ENCODE measurements around the gene HMX1.

The HMX1 gene

GRCh38 chr4:8854931-8855330 is 16.7 kb downstream of the HMX1 start:
- no peak for DNase-seq

- DNase-seq, result no peak
Measured at GRCh38 chr4:8854016-8854415, 17.6 kb downstream of the HMX1 start.

DNA sequence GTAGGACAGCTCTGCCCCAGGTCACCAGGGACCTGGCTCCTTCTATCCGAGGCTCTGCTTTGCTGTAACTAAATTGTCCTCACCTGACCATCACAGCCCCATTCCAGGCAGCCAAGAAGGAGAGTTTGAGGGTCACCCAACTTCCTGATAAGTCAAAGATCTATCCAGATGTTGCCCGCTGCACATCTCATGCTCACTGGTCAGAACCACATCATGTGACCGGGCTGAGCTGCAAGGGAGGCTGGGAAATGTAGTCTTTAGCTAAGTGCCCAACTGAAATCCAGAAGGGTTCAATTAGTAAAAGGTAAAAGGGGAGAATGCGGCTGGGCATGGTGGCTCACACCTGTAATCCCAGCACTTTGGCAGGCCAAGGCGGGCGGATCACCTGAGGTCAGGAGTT is 18.4 kb downstream of the HMX1 start:
- no peak for DNase-seq

DNA sequence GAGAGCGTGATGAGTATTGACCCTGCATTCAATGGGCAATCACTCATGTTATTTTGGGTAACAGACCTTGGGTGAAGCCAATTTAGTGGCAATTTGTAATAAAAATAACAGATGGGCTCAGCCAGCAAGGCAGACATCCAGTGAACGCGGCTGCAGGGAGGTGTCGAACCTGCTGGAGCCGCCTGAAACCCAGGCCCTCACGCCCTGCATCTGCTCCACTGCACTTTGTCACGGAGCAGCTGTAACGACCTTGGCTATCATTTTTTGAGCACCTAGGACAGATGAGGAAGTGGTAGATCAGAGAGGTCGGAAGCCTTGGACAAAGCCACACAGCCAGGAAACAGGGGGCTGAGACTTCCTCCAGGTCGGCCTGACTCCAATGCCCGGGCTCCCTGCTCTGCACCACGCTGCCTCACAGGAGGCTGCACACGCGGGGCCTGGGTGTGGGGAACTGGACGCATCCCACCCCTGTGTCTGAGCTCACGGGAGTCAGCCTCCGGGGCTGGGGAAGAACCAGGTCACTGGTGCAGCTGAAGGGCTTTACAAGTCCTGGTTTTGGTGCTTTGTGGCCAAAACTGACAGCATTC is 19.4 kb downstream of the HMX1 start:
- DNase-seq, result no peak

DNA sequence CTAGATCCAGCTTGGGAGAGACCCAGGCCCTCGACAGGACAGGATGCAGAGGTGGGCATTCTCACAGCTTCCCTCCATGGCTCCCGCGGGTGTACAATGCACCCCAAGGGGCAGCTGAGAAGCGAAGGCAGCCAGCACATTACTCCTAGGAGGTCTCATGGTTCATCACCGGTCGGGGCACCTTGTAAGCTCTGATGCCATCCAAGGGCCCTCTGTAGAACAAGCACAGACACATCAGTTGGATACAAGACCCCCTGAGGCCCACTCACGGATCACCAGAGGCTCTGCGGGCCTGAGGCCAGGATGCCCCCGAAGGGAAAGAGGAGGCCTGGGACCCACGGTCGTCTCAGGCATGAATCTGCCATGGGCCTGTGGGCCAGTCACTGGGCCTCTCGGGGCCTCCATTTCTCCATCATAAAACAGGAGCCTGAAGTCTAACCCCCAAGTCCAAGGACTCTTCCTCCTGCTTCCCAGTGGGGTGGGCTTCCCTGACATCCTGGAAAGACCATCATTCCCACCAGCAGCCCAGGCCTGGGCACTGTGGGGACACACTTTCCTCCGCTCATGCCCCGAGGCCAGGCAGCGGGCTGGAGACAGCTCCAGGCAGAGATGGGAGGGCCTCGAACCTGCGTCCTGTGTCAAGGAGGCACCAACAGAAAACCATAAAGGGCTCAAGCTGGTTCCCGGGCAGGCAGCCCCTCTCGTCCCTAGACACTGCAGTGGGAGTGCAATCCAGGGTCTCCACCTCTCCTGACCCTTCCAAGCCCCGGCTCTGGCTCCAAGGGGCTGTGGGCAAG is 20.1 kb downstream of the HMX1 start:
- DNase-seq, result no peak

DNA sequence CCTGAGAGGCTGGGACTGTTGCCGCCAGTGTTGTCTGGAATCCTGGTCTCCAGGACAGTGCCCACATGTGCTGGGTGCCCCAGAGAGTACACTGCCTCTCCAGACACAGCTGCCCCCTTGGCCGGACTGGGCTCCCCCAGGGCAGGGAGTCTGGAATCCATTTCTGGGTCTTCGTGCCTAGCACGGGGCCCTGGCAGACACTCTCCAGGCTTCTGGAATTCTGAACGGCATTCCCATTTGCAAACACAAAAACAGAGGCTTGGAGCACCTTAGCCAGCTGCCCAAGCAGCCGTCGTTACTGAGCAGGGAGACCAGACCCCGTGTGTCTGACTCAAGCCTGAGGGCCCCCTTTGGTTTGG is 20.8 kb downstream of the HMX1 start:
- no peak for DNase-seq

DNA sequence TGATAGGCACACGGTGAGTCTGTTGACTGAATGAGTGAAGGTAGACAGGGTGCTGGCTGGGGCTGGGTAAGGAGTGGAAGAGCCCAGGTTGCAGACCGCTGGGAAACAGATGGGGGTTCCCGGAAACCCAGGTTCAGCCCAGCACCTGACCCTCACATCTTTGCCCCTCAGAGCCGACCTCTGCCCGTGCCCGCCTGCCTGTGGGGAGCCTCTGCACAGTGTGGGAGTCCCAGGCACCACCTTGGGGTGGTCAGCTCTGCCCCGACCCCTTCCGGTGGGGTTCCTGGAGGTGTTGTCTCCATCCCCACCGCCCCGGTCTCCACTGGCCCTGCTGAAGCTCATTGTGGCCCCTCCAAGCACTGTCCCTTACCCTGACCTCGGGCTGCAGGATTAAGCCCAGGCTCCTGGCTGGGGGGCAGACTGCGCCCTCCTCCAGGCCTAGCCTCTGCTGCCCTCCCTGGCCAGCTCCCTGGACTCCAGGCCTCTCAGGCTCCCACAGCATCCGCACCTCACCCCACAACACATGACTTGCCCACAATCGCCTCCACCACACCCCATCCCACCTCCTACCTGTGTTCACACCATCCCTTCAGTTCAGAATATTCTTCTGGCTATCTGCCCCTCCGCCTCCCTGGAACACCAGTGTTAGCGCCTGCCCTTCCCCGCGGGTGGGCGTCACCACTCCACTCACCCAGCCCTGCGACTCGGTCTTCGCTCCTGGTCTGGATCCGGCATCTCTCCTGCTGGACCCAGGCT is 21.4 kb downstream of the HMX1 start:
- DNase-seq, result no peak

DNA sequence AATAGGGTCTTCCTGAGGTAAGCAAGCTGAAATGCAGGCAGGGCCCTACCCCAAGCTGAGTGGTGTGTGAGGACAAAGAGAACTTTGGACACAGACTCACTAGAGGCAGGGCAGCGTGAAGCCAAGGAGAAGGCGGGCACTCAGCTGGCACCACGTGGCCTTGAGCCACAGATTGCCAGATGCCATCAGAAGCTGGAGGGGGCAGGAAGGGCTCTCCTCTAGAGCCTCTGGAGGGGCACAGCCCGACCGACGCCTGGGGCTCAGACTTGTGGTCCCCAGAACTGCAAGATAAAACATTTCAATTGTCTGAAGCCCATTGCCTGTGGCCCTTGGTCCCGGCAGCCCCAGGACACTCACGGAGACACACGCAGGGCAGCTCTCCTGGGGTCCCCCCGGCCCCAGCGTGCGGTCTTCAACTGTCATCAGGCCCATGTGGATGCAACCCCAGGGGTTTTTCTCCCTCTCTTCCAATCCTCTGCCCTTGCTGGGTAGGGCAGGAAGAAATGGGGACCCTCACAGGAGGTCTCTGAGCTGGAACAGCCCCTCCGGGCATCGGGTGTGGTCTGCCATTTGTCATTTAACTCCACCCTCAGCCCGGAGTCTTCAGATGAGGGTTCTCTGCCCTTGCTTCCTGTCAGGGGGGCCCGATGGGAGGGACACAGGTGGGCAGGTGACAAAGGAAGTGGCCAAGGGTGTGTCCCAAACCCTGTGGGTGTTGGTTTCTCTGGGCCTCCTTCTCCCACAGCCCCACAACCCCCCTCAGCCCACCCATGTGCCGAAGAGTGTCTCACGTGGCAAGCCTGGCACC is 22.2 kb downstream of the HMX1 start:
- no peak for DNase-seq

GRCh38 chr4:8848507-8849265 is 23.0 kb downstream of the HMX1 start:
- no peak for DNase-seq

GRCh38 chr4:8847764-8848163 is 23.9 kb downstream of the HMX1 start:
- DNase-seq, result no peak

GRCh38 chr4:8847331-8847730 is 24.3 kb downstream of the HMX1 start:
- DNase-seq, result no peak

GRCh38 chr4:8846826-8847225 is 24.8 kb downstream of the HMX1 start:
- DNase-seq, result no peak

- DNase-seq, result no peak
Measured at GRCh38 chr4:8846046-8846720, 25.5 kb downstream of the HMX1 start.

DNA sequence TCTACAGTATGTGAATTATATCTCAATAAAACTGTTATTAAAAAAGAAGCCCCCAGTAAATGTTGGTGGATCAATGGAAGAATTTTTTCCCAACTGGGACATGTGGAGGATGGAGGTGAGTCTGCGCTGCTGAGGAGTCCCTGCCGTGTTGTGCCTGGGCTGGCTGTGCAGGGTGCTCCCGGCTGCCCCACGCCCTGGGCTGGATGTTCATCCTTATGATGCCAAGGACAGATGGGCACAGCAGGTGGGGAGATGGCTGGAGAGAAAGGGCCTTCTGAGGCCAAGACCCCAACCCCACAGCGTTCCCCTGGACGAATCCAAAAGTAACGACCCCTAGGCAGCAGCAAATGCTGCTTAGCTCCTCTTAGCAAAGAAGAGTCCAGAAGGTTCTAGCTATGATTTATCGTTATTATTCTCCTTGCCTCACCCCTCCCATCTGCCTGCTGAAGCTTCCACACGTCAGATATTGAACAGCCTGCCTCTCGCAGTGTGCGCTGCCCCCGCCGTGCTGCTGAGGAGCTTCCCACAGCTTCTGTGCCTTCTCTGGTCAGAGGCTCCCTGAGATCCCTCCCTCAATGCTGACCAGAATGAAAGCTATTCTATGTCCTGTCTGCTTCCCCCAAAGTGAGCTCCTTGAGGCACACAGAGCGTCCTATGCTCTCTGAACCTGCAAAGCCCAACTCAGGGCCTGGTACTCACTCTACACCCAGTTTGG is 26.5 kb downstream of the HMX1 start:
- no peak for DNase-seq

GRCh38 chr4:8843597-8843996 is 28.0 kb downstream of the HMX1 start:
- no peak for DNase-seq

- DNase-seq, result no peak
Measured at GRCh38 chr4:8842614-8843013, 29.0 kb downstream of the HMX1 start.

DNA sequence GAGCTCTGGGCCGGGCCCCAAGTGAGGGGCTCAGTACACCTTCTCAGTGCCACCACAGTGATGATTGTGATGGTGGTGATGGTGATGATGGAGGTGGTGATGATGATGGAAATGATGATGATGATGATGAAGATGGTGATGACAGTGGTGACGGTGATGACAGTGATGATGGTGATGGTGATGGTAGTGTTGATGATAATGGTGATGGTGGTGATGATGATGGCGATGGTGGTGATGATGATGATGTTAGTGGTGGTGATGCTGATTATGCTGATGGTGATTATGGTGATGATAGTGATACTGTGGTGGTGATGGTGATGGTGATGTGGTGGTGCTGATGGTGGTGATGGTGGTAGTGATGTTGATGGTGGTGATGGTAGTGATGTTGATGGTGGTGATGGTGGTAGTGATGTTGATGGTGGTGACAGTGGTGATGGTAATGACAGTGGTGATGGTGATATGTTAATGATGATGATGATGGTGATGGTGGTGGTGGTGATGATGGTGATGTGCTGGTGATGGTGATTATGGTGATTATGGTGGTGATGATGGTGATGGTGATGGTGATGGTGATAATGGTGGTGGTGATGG is 29.9 kb downstream of the HMX1 start:
- DNase-seq, result no peak

DNA sequence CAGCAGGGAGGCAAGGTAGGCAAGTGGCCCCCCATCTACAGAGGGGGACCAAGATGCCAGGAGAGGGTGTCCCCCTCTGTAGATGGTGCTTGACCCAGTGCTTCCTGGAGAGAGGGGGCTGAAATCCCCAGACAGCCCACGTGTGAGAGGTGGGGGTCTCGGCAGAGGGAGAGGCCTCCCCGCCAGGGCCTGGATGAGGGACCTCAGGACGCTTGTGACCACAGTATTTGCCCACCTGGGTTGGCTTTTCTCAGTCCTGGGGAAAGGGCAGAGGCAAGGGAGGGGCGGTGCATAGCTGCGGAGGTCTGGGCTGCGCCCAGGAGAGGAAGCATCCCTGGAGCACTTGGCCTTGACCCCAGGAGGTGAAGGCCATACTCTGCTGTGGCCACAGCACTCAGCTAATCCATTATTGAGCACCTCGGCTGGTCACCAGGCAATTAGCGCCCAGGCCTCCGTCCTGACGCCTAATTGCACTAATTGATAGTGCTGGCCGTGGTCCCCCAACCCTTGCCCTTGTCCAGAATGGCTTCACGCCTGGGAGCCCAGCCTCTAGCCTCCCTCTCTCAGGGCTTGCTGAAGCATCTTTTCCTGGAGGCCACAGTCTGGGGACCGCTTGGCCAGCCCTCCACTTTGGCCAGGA is 30.7 kb downstream of the HMX1 start:
- DNase-seq, result no peak

DNA sequence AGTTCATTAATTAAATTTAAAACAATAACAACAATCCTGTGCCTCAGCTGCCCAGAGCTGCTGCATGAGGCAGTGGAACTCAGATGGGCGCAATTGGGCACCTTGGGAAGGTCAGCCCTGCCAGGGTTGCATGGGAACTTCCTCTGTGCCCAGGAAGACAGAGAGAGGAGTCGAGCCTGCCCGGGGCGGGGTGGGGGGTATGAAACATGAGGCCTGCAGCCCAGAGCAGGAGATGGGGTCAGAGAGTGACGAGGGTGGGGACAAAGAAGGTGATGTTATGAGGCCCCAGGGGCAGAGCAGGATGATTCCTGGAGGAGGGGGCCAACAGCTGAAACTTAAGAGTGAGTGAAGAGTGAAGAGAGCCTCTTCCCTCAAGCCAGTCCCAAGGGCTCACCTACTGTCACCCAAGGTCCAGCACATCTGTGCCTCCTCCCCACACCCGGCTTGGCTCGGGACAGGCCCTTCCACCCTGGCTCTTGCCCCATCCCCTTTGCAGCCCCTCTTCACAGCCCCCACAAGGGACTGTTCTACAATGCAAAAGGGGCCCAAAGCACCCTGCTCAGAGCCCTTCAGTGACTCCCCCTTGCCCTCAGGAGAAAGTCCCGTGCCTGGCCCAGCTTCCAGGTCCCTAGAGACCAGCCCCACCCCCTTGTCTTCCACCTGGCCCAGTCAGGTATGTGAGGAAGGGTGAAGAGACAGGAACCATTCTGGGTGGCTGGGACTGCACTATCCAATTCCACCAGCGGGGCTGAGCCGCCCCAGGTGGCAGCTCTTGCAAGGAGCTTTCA is 31.4 kb downstream of the HMX1 start:
- no peak for DNase-seq

All from NCI-H146 (cell line).